Endothelial cell of umbilical vein (primary cell): Measurements from ENCODE around the gene EXD3.

ENCODE experiments used
- CTCF ChIP-seq, 2 donors: IDR thresholded peaks; 1 replicate in 1 of 2; 2 replicates in 1 of 2; pipeline ENCODE4 v1.5.1; 2011; ENCODE audit warnings: low read length in 2 of 2, mild to moderate bottlenecking in 2 of 2, moderate library complexity in 2 of 2, control low read depth in 1 of 2, inconsistent platforms in 1 of 2, low read depth in 1 of 2; ENCODE audit not compliant: insufficient read depth in 1 of 2; ENCODE audit errors: extremely low read depth in 1 of 2
- EZH2 ChIP-seq: IDR thresholded peaks from 2 replicates; pipeline ENCODE4 v1.6.1; 2012; ENCODE audit warnings: borderline replicate concordance, low read depth, mild to moderate bottlenecking, moderate library complexity, low read length, inconsistent platforms; ENCODE audit not compliant: severe bottlenecking
- POLR2A ChIP-seq: IDR thresholded peaks from 2 replicates; pipeline ENCODE4 v1.6.1; 2012; ENCODE audit warnings: low read depth, mild to moderate bottlenecking, control low read depth, low read length

- TF ChIP-seq POLR2A, result no peak
- no peak for TF ChIP-seq CTCF (IDR thresholded peaks at IDR 0.05; ENCODE audit: extremely low read depth in 1 of 2, insufficient read depth in 1 of 2, low read depth in 1 of 2, low read length in 2 of 2)
- TF ChIP-seq EZH2, result no peak
Measured at GRCh38 chr9:137439158-137439714, 16.3 kb upstream of the EXD3 start.
